Panc1 (cell line): ENCODE data around the gene TMEM130. TPM values are rescaled to one million over a fixed set of nuclear protein-coding genes. Genes with fewer than 3 reads are reported as not detected.

Source experiments
- ATAC-seq: fragments of 200-7000 bp; cut with Tn5 transposase; 2 replicates; pipeline ENCODE4 v1.9.1; 2020; ENCODE audit warnings: mild to moderate bottlenecking, moderate library complexity
- BruUV-seq: library from RNA; stranded (reverse); fragments of 400-500 nt; replicated peaks from 2 replicates; lab custom pipeline; 2021; lab: Mats Ljungman, UMichigan
- CTCF ChIA-PET: fragments of 300-600 bp; sonication (Branson Sonifier 250); formaldehyde crosslinking; loops from one replicate; lab custom pipeline; 2022; ENCODE audit warnings: antibody characterized with exemption; lab: Charles Lee
- POLR2A ChIA-PET: fragments of 300-600 bp; sonication (Branson Sonifier 250); formaldehyde crosslinking; loops from one replicate; lab custom pipeline; 2022; ENCODE audit warnings: antibody characterized with exemption; lab: Charles Lee
- DNase-seq: peaks from one replicate; pipeline ENCODE4 v3.0.0-alpha.2; 2010; ENCODE audit warnings: low read depth, low spot score
- H3K27ac ChIP-seq: 2 replicates; pipeline ENCODE4 v1.5.1; 2011; ENCODE audit warnings: mild to moderate bottlenecking, low read length, inconsistent platforms
- H3K27me3 ChIP-seq: fragments of 200-500 bp; sonication (Bioruptor generic); 2 replicates; pipeline ENCODE4 v1.6.0; 2014; ENCODE audit warnings: low read length, inconsistent platforms; ENCODE audit not compliant: control insufficient read depth, insufficient read depth
- H3K36me3 ChIP-seq: fragments of 200-500 bp; sonication (Bioruptor generic); 2 replicates; pipeline ENCODE4 v1.5.1; 2014; ENCODE audit warnings: inconsistent platforms, mild to moderate bottlenecking, low read length, moderate library complexity; ENCODE audit not compliant: control insufficient read depth, insufficient read depth
- H3K4me1 ChIP-seq: 2 replicates; pipeline ENCODE4 v1.5.1; 2011; ENCODE audit warnings: inconsistent platforms, mild to moderate bottlenecking, low read length, moderate library complexity; ENCODE audit not compliant: control insufficient read depth, insufficient read depth
- H3K4me3 ChIP-seq, 2 experiments: 2 replicates each; pipeline ENCODE4 v1.5.1; 2011 to 2012; ENCODE audit warnings: low read depth in 2 of 2, low read length in 2 of 2, mild to moderate bottlenecking in 2 of 2, inconsistent platforms in 1 of 2, moderate library complexity in 1 of 2
- H3K9me3 ChIP-seq: fragments of 200-500 bp; sonication (Bioruptor generic); 2 replicates; pipeline ENCODE4 v1.5.1; 2014; ENCODE audit warnings: low read depth, mild to moderate bottlenecking, inconsistent platforms, low read length, moderate library complexity; ENCODE audit not compliant: control insufficient read depth, insufficient read depth
- CTCF ChIP-seq: fragments of 450-650 bp; IDR thresholded peaks from 2 replicates; pipeline ENCODE4 v1.5.1; 2017; ENCODE audit warnings: mild to moderate bottlenecking
- POLR2AphosphoS5 ChIP-seq: IDR thresholded peaks from 2 replicates; pipeline ENCODE4 v1.6.1; 2012; ENCODE audit warnings: mild to moderate bottlenecking, low read depth, low read length, moderate library complexity
- REST ChIP-seq, 2 experiments: IDR thresholded peaks; 2 replicates each; pipeline ENCODE4 v1.6.1; 2011 to 2012; ENCODE audit warnings: low read depth in 2 of 2, control low read depth in 1 of 2, low read length in 1 of 2, mild to moderate bottlenecking in 1 of 2, moderate library complexity in 1 of 2; ENCODE audit not compliant: insufficient read depth in 1 of 2
- SIN3A ChIP-seq: IDR thresholded peaks from 2 replicates; pipeline ENCODE4 v1.6.1; 2012; ENCODE audit warnings: low read depth, mild to moderate bottlenecking, low read length, moderate library complexity, borderline replicate concordance; ENCODE audit not compliant: insufficient read depth
- TCF7L2 ChIP-seq: IDR thresholded peaks from 2 replicates; pipeline ENCODE4 v1.6.1; 2011; ENCODE audit warnings: mild to moderate bottlenecking, low read depth, low read length, inconsistent platforms
- in situ Hi-C: cut with HindIII; loops from 2 replicates; pipeline ENCODE4 v1.10.0; 2016; ENCODE audit warnings: low sequenced_read_pairs, low pct_unique_long_range_greater_than_20kb
- intact Hi-C: fragments of 100-400 bp; cut with micrococcal nuclease; formaldehyde crosslinking; loops from one replicate; pipeline ENCODE4 v1.10.0; 2022; ENCODE audit not compliant: unreplicated experiment
- total RNA-seq: library from RNA; stranded (reverse); gene quantifications from one replicate; pipeline ENCODE4 v1.2.1, GENCODE V29; 2021; ENCODE audit not compliant: unreplicated experiment

TMEM130 gene
- total RNA-seq, 1 experiment from 2014 or later: 0.41 TPM

GRCh38 chr7:98900815-98901214, 31.0 kb upstream of the TMEM130 start:
- peaks cover 43% of the 10 kb centered on the region for H3K36me3 ChIP-seq
- no peaks in the 10 kb centered on the region for H3K9me3 ChIP-seq
- TF ChIP-seq CTCF (no peak), TCF7L2 (no peak), POLR2AphosphoS5 (no peak), REST (IDR thresholded peaks at IDR 0.05; ENCODE audit: insufficient read depth in 1 of 2, low read depth in 2 of 2, low read length in 1 of 2) (no peak), SIN3A (no peak)
- CTCF ChIA-PET: no interaction called here
- intact Hi-C loops (no loop called here), in situ Hi-C loops (no loop called here)
- H3K4me3 ChIP-seq: no peak overlapping the region
- ATAC-seq: no peak
- POLR2A ChIA-PET: no interaction called here
- DNase-seq: no peak
- no peak overlapping the region for H3K27ac ChIP-seq
- H3K4me1 ChIP-seq: no peaks in the 10 kb centered on the region
- TSS peak; percentile 36 for BruUV-seq
- H3K27me3 ChIP-seq: no peaks in the 10 kb centered on the region

GRCh38 chr7:98899816-98900215, 30.0 kb upstream of the TMEM130 start:
- Histone ChIP-seq H3K27ac (no peak overlapping the region), H3K36me3 (peaks cover 50% of the 10 kb centered on the region), H3K9me3 (no peaks in the 10 kb centered on the region), H3K4me1 (no peaks in the 10 kb centered on the region), H3K27me3 (no peaks in the 10 kb centered on the region), H3K4me3 (no peak overlapping the region)
- BruUV-seq: no TSS peak
- in situ Hi-C loops: no loop called here
- ChIA-PET POLR2A (no interaction called here), CTCF (interaction anchor here (0.6 kb wide), 1 partner anchor 450 kb away, joined by 4 read pairs; no protein-coding TSS in a partner anchor)
- intact Hi-C loops: no loop called here
- no peak for ATAC-seq
- DNase-seq: no peak
- TF ChIP-seq REST (IDR thresholded peaks at IDR 0.05; ENCODE audit: insufficient read depth in 1 of 2, low read depth in 2 of 2, low read length in 1 of 2) (no peak), SIN3A (no peak), CTCF (no peak), POLR2AphosphoS5 (no peak), TCF7L2 (no peak)
